SK-N-SH treated with all-trans-retinoic acid at 6 μM for 48 hours (cell line): ENCODE measurements around the gene TRNP1.

Experiments used
- ESRRG ChIP-seq: fragments of 250-450 bp; sonication (Bioruptor Pico); IDR thresholded peaks from 2 replicates; pipeline ENCODE4 v1.6.1; 2021; ENCODE audit warnings: mild to moderate bottlenecking
- GLIS3 ChIP-seq: fragments of 250-450 bp; sonication (Bioruptor Pico); IDR thresholded peaks from 2 replicates; pipeline ENCODE4 v1.5.0; 2020; ENCODE audit warnings: mild to moderate bottlenecking, moderate library complexity
- OSR1 ChIP-seq: fragments of 250-450 bp; sonication (Bioruptor Pico); IDR thresholded peaks from 2 replicates; pipeline ENCODE4 v1.8.0; 2022; ENCODE audit warnings: moderate library complexity, mild to moderate bottlenecking, inconsistent platforms
- PATZ1 ChIP-seq: fragments of 250-450 bp; sonication (Bioruptor Pico); IDR thresholded peaks from 2 replicates; pipeline ENCODE4 v1.8.0; 2020; ENCODE audit warnings: mild to moderate bottlenecking, moderate library complexity, borderline replicate concordance
- POU6F1 ChIP-seq: fragments of 250-450 bp; sonication (Bioruptor Pico); IDR thresholded peaks from 2 replicates; pipeline ENCODE4 v1.8.0; 2021; ENCODE audit warnings: low read depth, mild to moderate bottlenecking, moderate library complexity, borderline replicate concordance
- PPARA ChIP-seq: fragments of 250-450 bp; sonication (Bioruptor Pico); IDR thresholded peaks from 2 replicates; pipeline ENCODE4 v1.5.0; 2020; ENCODE audit warnings: mild to moderate bottlenecking, borderline replicate concordance
- SNAI2 ChIP-seq: fragments of 250-450 bp; sonication (Bioruptor Pico); IDR thresholded peaks from 2 replicates; pipeline ENCODE4 v1.5.0; 2020; ENCODE audit warnings: mild to moderate bottlenecking, moderate library complexity
- TCF4 ChIP-seq: fragments of 250-450 bp; sonication (Bioruptor Pico); IDR thresholded peaks from 2 replicates; pipeline ENCODE4 v1.8.0; 2021; ENCODE audit warnings: mild to moderate bottlenecking, moderate library complexity, borderline replicate concordance
- ZFP3 ChIP-seq: fragments of 250-450 bp; sonication (Bioruptor Pico); IDR thresholded peaks from 2 replicates; pipeline ENCODE4 v1.5.0; 2020; ENCODE audit warnings: mild to moderate bottlenecking, moderate library complexity
- ZNF8 ChIP-seq: fragments of 450-650 bp; formaldehyde crosslinking; IDR thresholded peaks from 2 replicates; pipeline ENCODE4 v1.5.0; 2020; ENCODE audit warnings: mild to moderate bottlenecking, moderate library complexity

GRCh38 chr1:26951216-26951615, 42.3 kb upstream of the TRNP1 start:
- TF ChIP-seq ZFP3 (CRISPR knock-in tag) (no peak), ZNF8 (CRISPR knock-in tag) (no peak), OSR1 (CRISPR knock-in tag) (no peak), ESRRG (CRISPR knock-in tag) (no peak), POU6F1 (CRISPR knock-in tag) (no peak), PPARA (CRISPR knock-in tag) (no peak), TCF4 (CRISPR knock-in tag) (no peak), GLIS3 (CRISPR knock-in tag) (no peak), PATZ1 (CRISPR knock-in tag) (no peak), SNAI2 (CRISPR knock-in tag) (no peak)
